GM08714 (cell line): Measurements from ENCODE around the gene NCLN.

Experiments
- H3K4me3 ChIP-seq: fragments of 200-500 bp; sonication (Bioruptor generic); 2 replicates; pipeline ENCODE4 v1.5.1; 2014; ENCODE audit warnings: mild to moderate bottlenecking, low read length, inconsistent platforms
- ZNF274 ChIP-seq: IDR thresholded peaks from 2 replicates; pipeline ENCODE4 v1.6.1; 2012; ENCODE audit warnings: mild to moderate bottlenecking, low read depth, low read length

The NCLN gene

GRCh38 chr19:3149526-3150505 lies 35.9 kb upstream of the NCLN start:
- no peak for TF ChIP-seq ZNF274
- H3K4me3 ChIP-seq = no peak overlapping the region

DNA sequence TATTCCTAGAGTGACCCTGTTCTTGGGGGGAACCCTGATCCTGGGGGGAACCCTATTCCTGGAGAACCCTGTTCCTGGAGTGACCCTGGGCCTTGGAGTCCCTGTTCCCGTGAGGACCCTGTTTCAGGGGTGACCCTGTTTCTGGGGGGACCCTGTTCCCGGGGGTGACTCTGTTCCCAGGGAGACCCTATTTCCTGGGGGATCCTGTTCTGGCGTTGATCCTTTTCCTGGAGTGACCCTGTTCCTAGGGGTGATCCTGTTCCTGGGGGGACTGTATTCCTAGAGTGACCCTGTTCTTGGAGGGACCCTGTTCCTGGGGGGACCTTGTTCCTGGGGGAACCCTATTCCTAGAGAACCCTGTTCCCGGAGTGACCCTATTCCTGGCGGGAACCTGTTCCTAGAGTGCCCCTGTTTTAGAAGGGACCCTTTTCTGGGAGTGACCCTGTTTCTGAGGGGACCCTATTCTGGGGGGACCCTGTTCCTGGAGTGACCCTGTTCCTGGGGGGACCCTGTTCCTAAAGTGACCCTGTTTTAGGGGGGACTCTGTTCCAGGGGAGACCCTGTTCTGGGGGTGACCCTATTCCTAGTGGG lies 34.9 kb upstream of the NCLN start:
- no peak overlapping the region for H3K4me3 ChIP-seq
- no peak for TF ChIP-seq ZNF274

DNA sequence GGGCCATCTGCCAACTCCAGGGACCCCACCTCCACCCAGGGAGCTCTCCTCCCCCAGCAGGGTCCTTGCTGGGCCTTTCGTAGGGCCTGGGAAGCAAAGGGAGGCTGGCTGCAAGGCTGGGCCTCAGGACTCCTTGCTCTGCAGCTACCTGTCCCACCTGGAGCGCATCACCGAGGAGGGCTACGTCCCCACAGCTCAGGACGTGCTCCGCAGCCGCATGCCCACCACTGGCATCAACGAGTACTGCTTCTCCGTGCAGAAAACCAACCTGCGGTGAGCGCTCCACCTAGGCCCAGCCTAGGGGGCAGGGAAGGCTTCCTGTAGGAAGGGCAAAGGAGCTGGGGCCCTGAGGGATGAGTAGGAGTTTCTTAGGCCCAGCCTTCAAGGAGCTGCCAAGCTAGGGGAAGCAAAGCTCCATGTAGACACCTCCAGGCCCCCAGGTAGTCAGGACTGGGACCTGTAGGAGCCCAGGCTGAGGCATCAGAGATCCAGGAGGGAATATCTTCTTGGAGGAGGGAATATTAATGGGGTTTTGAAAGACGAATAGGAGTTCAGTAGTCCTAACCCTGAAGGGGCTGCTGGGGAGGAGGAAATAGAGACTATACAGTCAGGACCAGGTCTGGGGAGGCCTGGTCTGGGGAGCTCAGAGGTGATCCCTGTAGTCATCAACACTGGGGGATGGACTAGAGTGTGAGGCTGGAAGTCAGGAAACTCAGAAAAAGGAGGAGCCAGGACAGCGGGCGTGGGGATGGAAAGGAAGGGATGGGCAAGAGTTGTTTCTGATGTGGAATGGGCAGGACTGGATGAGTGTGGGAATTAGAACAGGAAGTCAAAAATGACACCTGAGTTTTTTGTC lies 33.9 kb upstream of the NCLN start:
- TF ChIP-seq ZNF274 = no peak
- H3K4me3 ChIP-seq = no peak overlapping the region

DNA sequence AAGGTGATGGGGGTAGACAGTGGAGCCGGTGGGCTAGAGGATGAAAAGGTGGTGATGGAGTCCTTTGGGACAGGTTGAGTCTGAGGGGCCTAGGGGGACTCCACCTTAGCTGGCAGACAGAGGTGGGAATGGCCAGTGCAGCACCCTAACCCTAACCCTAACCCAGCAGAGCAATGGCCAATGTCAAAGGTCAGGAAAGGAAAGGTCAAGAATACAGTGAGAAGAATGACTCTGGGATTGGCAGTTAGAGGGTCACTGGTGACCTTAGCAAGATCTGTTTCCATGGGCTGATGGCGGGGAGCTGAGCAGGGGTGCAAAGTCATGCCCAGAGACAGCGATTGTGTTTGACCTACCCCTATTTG lies 33.3 kb upstream of the NCLN start:
- no peak for TF ChIP-seq ZNF274
- no peak overlapping the region for H3K4me3 ChIP-seq

GRCh38 chr19:3153286-3154230 lies 32.2 kb upstream of the NCLN start:
- TF ChIP-seq ZNF274 = no peak
- H3K4me3 ChIP-seq = no peak overlapping the region

GRCh38 chr19:3154447-3154846 lies 31.3 kb upstream of the NCLN start:
- H3K4me3 ChIP-seq = peak overlapping the region; percentile 34; the same call in 1 of the 2 replicates

GRCh38 chr19:3154957-3155736 lies 30.6 kb upstream of the NCLN start:
- H3K4me3 ChIP-seq = peak overlapping the region; percentile 34; the same call in 1 of the 2 replicates
- no peak for TF ChIP-seq ZNF274

DNA sequence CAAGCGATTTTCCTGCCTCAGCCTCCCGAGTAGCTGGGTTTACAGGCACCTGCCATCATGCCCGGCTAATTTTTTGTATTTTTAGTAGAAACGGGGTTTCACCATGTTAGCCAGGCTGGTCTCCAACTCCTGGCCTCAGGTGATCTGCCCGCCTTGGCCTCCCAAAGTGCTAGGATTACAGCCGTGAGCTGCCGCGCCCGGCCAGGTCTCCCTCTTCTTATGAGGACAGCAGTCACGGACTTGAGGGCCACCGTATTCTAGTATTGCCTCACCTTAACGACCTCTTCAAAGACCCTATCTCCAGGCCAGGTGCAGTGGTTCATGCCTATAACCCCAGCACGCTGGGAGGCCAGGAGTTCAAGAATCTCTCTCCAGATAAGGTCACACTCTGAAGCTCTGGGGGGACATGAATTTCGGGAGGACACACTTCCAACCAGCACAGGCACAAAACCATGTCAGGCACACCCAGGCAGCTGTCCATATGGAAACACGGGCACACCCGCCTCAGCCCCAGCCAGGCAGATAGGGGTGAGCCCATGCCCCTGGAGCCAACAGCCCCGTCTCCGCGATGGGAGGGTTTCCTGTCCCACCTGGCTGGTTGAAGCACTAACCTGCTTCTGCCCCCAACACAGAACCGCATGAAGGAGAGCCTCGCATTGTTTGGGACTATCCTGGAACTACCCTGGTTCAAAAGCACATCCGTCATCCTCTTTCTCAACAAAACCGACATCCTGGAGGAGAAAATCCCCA lies 28.5 kb upstream of the NCLN start:
- TF ChIP-seq ZNF274 = no peak
- H3K4me3 ChIP-seq = no peak overlapping the region

GRCh38 chr19:3159565-3159964 lies 26.2 kb upstream of the NCLN start:
- no peak for TF ChIP-seq ZNF274
- H3K4me3 ChIP-seq = no peak overlapping the region

- no peak overlapping the region for H3K4me3 ChIP-seq
- no peak for TF ChIP-seq ZNF274
Observed at GRCh38 chr19:3160219-3160618, 25.5 kb upstream of the NCLN start.

- no peak overlapping the region for H3K4me3 ChIP-seq
- no peak for TF ChIP-seq ZNF274
Observed at GRCh38 chr19:3161453-3161852, 24.3 kb upstream of the NCLN start.

DNA sequence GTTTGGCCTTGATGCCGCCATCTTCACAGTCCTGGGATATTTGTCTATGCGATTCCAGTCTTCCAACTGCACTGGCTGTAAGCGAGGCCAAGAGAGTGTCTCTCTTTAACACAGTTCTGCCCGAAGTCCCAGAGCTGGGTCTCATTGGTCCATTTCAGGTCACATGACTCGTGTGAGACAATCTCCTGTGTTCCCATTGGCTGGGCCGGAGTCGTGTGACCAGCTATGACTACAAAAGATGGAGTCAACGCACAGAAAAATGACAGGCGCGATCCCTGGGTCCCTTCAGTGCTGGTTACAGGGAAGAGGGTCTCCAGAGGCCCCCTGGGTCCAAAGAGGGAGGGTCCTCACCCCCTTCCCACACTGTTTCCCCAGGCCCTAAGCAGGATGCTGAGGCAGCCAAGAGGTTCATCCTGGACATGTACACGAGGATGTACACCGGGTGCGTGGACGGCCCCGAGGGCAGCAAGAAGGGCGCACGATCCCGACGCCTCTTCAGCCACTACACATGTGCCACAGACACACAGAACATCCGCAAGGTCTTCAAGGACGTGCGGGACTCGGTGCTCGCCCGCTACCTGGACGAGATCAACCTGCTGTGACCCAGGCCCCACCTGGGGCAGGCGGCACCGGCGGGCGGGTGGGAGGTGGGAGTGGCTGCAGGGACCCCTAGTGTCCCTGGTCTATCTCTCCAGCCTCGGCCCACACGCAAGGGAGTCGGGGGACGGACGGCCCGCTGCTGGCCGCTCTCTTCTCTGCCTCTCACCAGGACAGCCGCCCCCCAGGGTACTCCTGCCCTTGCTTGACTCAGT lies 23.1 kb upstream of the NCLN start:
- H3K4me3 ChIP-seq = no peak overlapping the region
- TF ChIP-seq ZNF274 = no peak
